Cardiac fibroblast (primary cell): ENCODE measurements around the gene RAD1.

Experiments used
- DNase-seq, 2 donors: peaks; one replicate each; pipeline versions ENCODE4 v3.0.0 to v3.0.0-alpha.2; 2010; ENCODE audit warnings: low read depth in 2 of 2
- H3K4me3 ChIP-seq, 2 donors: replicated peaks in 1 of 2; 1 replicate in 1 of 2; 2 replicates in 1 of 2; pipeline ENCODE4 v1.5.1; 2011; ENCODE audit warnings: low read depth in 2 of 2, low read length in 2 of 2, mild to moderate bottlenecking in 2 of 2, moderate library complexity in 1 of 2
- CTCF ChIP-seq: IDR thresholded peaks from one replicate; pipeline ENCODE4 v1.5.1; 2011; ENCODE audit warnings: low read depth, mild to moderate bottlenecking, low read length, inconsistent platforms

The RAD1 gene

DNA sequence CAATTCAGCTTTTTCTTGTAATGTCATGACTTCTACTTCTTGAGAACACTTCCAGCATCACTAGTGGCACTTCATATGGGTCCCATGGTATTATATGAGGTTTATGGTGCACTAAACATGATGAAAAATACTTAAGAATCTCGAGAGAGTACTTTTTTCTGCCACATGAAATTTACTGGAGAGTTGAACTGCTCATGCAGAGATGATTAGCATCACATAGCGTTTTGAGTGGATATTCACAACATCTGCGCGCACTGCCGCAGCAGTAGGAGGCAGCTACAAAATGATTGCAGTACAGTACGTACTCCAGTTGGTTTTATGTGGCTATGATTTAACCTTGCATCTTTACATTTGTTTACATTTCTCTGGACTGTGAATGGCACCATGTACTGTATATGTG, 14.7 kb downstream of the RAD1 start:
- H3K4me3 ChIP-seq, result no peak overlapping the region
- no peak for TF ChIP-seq CTCF
- DNase-seq, result no peak

DNA sequence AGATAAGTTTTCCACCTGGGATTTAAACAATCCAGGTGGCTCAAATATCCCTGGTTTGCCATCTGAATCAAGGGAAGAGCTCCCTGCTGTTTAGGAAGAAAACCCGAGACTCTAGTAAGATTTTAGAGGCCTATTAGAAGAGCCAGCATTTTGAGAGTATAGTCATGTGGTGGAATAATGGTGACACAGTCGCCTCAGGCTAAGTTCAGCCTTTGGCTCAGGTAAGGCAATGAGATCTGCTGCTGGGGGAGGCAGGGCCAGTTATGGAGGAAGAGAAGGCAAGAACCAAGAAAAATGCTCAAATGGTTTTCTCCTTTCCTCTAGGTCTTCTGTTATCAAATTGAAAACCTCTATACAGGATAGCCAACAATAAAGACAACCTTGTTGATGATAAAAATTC, 16.2 kb downstream of the RAD1 start:
- no peak for TF ChIP-seq CTCF
- DNase-seq, result no peak

GRCh38 chr5:34898258-34898895, 16.9 kb downstream of the RAD1 start:
- peak; percentile 90 for TF ChIP-seq CTCF
- DNase-seq, result peak; percentile 82 to 84
- no peak overlapping the region for H3K4me3 ChIP-seq

More for the DNA sequence above, 16.2 kb downstream of the RAD1 start:
- no peak overlapping the region for H3K4me3 ChIP-seq

GRCh38 chr5:34897646-34898045, 17.7 kb downstream of the RAD1 start:
- no peak overlapping the region for H3K4me3 ChIP-seq
- no peak for DNase-seq
- no peak for TF ChIP-seq CTCF

GRCh38 chr5:34895641-34896419, 19.5 kb downstream of the RAD1 start:
- peak; percentile 40 to 48 for DNase-seq
- no peak overlapping the region for H3K4me3 ChIP-seq
- no peak for TF ChIP-seq CTCF

DNA sequence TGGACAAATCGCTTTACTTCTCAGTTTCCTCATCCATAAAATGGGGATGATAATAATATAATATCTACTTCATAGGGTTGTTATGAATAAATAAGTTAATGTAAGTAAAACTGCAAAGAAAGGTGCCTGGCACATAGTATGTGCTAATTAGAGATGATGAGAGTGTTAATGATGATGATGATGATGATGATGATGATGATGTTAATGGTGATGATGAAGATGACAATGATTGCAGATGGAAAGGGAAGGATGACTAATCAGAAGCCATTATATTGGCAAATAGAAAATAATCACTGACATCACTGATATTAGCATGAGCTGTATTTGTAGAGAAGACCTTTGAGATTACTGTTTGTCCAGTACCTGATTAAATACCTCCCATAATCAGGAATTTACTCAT, 20.6 kb downstream of the RAD1 start:
- H3K4me3 ChIP-seq, result no peak overlapping the region
- DNase-seq, result no peak
- no peak for TF ChIP-seq CTCF
